HEK293 (cell line): ENCODE measurements around the gene ACTR1A.

Experiments
- CTCF ChIP-seq: fragments of 450-650 bp; formaldehyde crosslinking; IDR thresholded peaks from 2 replicates; pipeline ENCODE4 v1.5.1; 2016; ENCODE audit warnings: missing biosample characterization, missing genetic modification characterization
- GLIS2 ChIP-seq: fragments of 450-650 bp; formaldehyde crosslinking; IDR thresholded peaks from 2 replicates; pipeline ENCODE4 v1.5.1; 2016; ENCODE audit warnings: missing biosample characterization, missing genetic modification characterization
- HOXD13 ChIP-seq: sonication (generic); formaldehyde crosslinking; IDR thresholded peaks from 2 replicates; pipeline ENCODE4 v1.8.0; 2022; ENCODE audit warnings: missing genetic modification reagents, borderline replicate concordance
- KLF10 ChIP-seq: fragments of 450-650 bp; IDR thresholded peaks from 2 replicates; pipeline ENCODE4 v1.5.1; 2018; ENCODE audit warnings: missing biosample characterization, mild to moderate bottlenecking, missing genetic modification characterization
- KLF9 ChIP-seq: fragments of 450-650 bp; formaldehyde crosslinking; IDR thresholded peaks from 2 replicates; pipeline ENCODE4 v1.5.1; 2016; ENCODE audit warnings: missing biosample characterization, missing genetic modification characterization, low read depth
- MYNN ChIP-seq: fragments of 450-650 bp; formaldehyde crosslinking; IDR thresholded peaks from 2 replicates; pipeline ENCODE4 v1.5.1; 2016; ENCODE audit warnings: missing biosample characterization, missing genetic modification characterization, borderline replicate concordance
- ZBTB21 ChIP-seq: fragments of 450-650 bp; formaldehyde crosslinking; IDR thresholded peaks from 2 replicates; pipeline ENCODE4 v1.5.1; 2017; ENCODE audit warnings: missing biosample characterization, missing genetic modification characterization
- ZBTB44 ChIP-seq: fragments of 450-650 bp; IDR thresholded peaks from 2 replicates; pipeline ENCODE4 v1.5.1; 2018; ENCODE audit warnings: missing biosample characterization, mild to moderate bottlenecking, missing genetic modification characterization
- ZBTB48 ChIP-seq: fragments of 450-650 bp; formaldehyde crosslinking; IDR thresholded peaks from 2 replicates; pipeline ENCODE4 v1.5.1; 2016; ENCODE audit warnings: missing biosample characterization, missing genetic modification characterization
- ZFP3 ChIP-seq: fragments of 450-650 bp; formaldehyde crosslinking; IDR thresholded peaks from 2 replicates; pipeline ENCODE4 v1.5.1; 2016; ENCODE audit warnings: low read depth, missing biosample characterization, missing genetic modification characterization
- ZNF202 ChIP-seq: fragments of 450-650 bp; formaldehyde crosslinking; IDR thresholded peaks from 2 replicates; pipeline ENCODE4 v1.5.1; 2016; ENCODE audit warnings: missing biosample characterization, missing genetic modification characterization, borderline replicate concordance
- ZNF221 ChIP-seq: fragments of 450-650 bp; formaldehyde crosslinking; IDR thresholded peaks from 2 replicates; pipeline ENCODE4 v1.5.1; 2017; ENCODE audit warnings: missing biosample characterization, missing genetic modification characterization, borderline replicate concordance
- ZNF223 ChIP-seq: fragments of 450-650 bp; formaldehyde crosslinking; IDR thresholded peaks from 2 replicates; pipeline ENCODE4 v1.5.1; 2016; ENCODE audit warnings: missing biosample characterization, missing genetic modification characterization
- ZNF292 ChIP-seq: fragments of 450-650 bp; formaldehyde crosslinking; IDR thresholded peaks from 2 replicates; pipeline ENCODE4 v1.5.1; 2016; ENCODE audit warnings: low read depth, missing biosample characterization, missing genetic modification characterization, borderline replicate concordance
- ZNF302 ChIP-seq: fragments of 450-650 bp; formaldehyde crosslinking; IDR thresholded peaks from 2 replicates; pipeline ENCODE4 v1.5.1; 2016; ENCODE audit warnings: missing biosample characterization, missing genetic modification characterization, low read depth
- ZNF423 ChIP-seq: fragments of 450-650 bp; formaldehyde crosslinking; IDR thresholded peaks from 2 replicates; pipeline ENCODE4 v1.5.1; 2016; ENCODE audit warnings: missing biosample characterization, missing genetic modification characterization
- ZNF473 ChIP-seq: fragments of 450-650 bp; formaldehyde crosslinking; IDR thresholded peaks from 2 replicates; pipeline ENCODE4 v1.5.1; 2017; ENCODE audit warnings: missing biosample characterization, missing genetic modification characterization
- ZNF530 ChIP-seq: fragments of 450-650 bp; formaldehyde crosslinking; IDR thresholded peaks from 2 replicates; pipeline ENCODE4 v1.5.1; 2016; ENCODE audit warnings: low read depth, missing biosample characterization, missing genetic modification characterization
- ZNF621 ChIP-seq: fragments of 450-650 bp; formaldehyde crosslinking; IDR thresholded peaks from 2 replicates; pipeline ENCODE4 v1.5.1; 2017; ENCODE audit warnings: missing biosample characterization, missing genetic modification characterization
- ZNF623 ChIP-seq: fragments of 450-650 bp; formaldehyde crosslinking; IDR thresholded peaks from 2 replicates; pipeline ENCODE4 v1.5.1; 2016; ENCODE audit warnings: missing biosample characterization, missing genetic modification characterization
- ZNF670 ChIP-seq: fragments of 450-650 bp; formaldehyde crosslinking; IDR thresholded peaks from 2 replicates; pipeline ENCODE4 v1.5.1; 2016; ENCODE audit warnings: missing biosample characterization, missing genetic modification characterization, low read depth
- ZNF701 ChIP-seq: fragments of 450-650 bp; formaldehyde crosslinking; IDR thresholded peaks from 2 replicates; pipeline ENCODE4 v1.5.1; 2016; ENCODE audit warnings: missing biosample characterization, missing genetic modification characterization
- ZSCAN16 ChIP-seq: fragments of 450-650 bp; formaldehyde crosslinking; IDR thresholded peaks from 2 replicates; pipeline ENCODE4 v1.5.1; 2016; ENCODE audit warnings: missing biosample characterization, missing genetic modification characterization
- ZXDB ChIP-seq: fragments of 450-650 bp; formaldehyde crosslinking; IDR thresholded peaks from 2 replicates; pipeline ENCODE4 v1.5.1; 2016; ENCODE audit warnings: missing biosample characterization, missing genetic modification characterization
- TF ChIP-seq, protein P1 (sequence below): fragments of 450-650 bp; formaldehyde crosslinking; IDR thresholded peaks from 2 replicates; pipeline ENCODE4 v1.5.1; 2016; ENCODE audit warnings: missing biosample characterization, missing genetic modification characterization
- TF ChIP-seq, protein P2 (sequence below): fragments of 450-650 bp; formaldehyde crosslinking; IDR thresholded peaks from 2 replicates; pipeline ENCODE4 v1.5.1; 2016; ENCODE audit warnings: missing biosample characterization, missing genetic modification characterization, low read depth
- TF ChIP-seq, protein P3 (sequence below): fragments of 450-650 bp; formaldehyde crosslinking; conservative IDR thresholded peaks from 2 replicates; pipeline ENCODE4 v1.5.1; 2016; ENCODE audit warnings: low read depth, missing biosample characterization, missing genetic modification characterization
- TF ChIP-seq, protein P4 (sequence below): fragments of 450-650 bp; formaldehyde crosslinking; IDR thresholded peaks from 2 replicates; pipeline ENCODE4 v1.5.1; 2016; ENCODE audit warnings: missing biosample characterization, missing genetic modification characterization

The ACTR1A gene

DNA sequence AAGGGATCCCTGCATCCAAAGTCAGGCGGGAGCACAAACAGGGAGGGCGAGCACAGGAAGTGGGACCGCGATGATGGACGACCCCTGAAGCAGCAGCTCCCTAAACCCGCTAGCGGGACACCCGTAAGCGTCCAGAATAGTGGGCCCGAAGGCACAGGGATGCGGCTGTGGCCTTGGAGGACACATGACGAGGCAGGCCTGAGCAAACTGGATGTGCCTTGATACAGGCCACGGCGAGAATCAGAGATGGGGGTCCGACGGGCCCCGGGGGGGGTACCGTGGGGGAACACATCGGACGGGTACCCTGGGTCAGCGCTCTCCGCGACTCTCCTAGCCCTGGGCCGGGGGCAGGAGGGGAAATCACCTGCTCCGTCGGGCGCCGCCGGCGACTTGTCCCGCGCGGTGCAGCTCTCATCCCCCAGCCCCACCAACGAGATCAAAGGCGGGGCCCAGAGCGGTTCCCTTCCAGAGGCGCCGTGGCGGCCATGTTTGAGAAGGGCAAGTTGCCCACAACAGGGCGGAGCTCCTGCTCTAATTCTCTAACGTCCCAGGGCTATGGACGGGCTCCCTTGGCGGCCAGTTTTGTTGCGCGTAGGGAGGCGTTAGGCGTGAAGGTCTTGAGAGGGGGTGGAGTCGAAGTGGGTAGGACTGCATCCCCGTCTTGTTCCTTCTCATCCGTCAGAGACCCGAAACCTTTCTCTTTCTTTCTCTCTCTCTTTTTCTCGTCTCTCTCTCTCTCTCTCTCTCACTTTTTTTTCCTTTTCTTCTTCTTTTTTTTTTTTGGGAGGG is 70.2 kb downstream of the ACTR1A start, which contains the start of gene CUEDC2 (continued):
- peak; percentile 52; the same call in 1 of the 2 replicates for TF ChIP-seq MYNN (tag by site-specific recombination)
- no peak for TF ChIP-seq ZFP3 (tag by site-specific recombination)
- TF ChIP-seq ZNF701, result no peak
- no peak for TF ChIP-seq ZNF621 (tag by site-specific recombination)
- peak; percentile 50; the same call in 1 of the 2 replicates for TF ChIP-seq KLF10
- TF ChIP-seq ZNF530 (tag by site-specific recombination), result no peak
- no peak for TF ChIP-seq ZNF670 (tag by site-specific recombination)
- TF ChIP-seq ZBTB21, result 0 out of 2 replicates have a peak, but pooled peaks have one; percentile 18
- TF ChIP-seq HOXD13, result no peak
- 0 out of 2 replicates have a peak, but pooled peaks have one; percentile 24 for TF ChIP-seq ZSCAN16 (tag by site-specific recombination)
- TF ChIP-seq ZNF302 (tag by site-specific recombination), result no peak
- TF ChIP-seq ZNF623 (tag by site-specific recombination), result 0 out of 2 replicates have a peak, but pooled peaks have one; percentile 16
- TF ChIP-seq ZBTB44, result peak; percentile 85
- TF ChIP-seq, protein P1, sequence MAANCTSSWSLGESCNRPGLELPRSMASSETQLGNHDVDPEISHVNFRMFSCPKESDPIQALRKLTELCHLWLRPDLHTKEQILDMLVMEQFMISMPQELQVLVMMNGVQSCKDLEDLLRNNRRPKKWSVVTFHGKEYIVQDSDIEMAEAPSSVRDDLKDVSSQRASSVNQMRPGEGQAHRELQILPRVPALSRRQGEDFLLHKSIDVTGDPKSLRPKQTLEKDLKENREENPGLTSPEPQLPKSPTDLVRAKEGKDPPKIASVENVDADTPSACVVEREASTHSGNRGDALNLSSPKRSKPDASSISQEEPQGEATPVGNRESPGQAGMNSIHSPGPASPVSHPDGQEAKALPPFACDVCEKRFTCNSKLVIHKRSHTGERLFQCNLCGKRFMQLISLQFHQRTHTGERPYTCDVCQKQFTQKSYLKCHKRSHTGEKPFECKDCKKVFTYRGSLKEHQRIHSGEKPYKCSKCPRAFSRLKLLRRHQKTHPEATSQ (tag by site-specific recombination), result peak; percentile 78; the same call in 1 of the 2 replicates
- TF ChIP-seq ZNF473 (tag by site-specific recombination), result no peak
- TF ChIP-seq KLF9, result peak; percentile 70
- TF ChIP-seq GLIS2 (tag by site-specific recombination), result peak; percentile 81
- peak; percentile 92 for TF ChIP-seq ZXDB (tag by site-specific recombination)
- TF ChIP-seq ZNF223, result no peak
- no peak for TF ChIP-seq ZNF292
- TF ChIP-seq, protein P2, sequence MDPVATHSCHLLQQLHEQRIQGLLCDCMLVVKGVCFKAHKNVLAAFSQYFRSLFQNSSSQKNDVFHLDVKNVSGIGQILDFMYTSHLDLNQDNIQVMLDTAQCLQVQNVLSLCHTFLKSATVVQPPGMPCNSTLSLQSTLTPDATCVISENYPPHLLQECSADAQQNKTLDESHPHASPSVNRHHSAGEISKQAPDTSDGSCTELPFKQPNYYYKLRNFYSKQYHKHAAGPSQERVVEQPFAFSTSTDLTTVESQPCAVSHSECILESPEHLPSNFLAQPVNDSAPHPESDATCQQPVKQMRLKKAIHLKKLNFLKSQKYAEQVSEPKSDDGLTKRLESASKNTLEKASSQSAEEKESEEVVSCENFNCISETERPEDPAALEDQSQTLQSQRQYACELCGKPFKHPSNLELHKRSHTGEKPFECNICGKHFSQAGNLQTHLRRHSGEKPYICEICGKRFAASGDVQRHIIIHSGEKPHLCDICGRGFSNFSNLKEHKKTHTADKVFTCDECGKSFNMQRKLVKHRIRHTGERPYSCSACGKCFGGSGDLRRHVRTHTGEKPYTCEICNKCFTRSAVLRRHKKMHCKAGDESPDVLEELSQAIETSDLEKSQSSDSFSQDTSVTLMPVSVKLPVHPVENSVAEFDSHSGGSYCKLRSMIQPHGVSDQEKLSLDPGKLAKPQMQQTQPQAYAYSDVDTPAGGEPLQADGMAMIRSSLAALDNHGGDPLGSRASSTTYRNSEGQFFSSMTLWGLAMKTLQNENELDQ (tag by site-specific recombination), result no peak
- TF ChIP-seq CTCF (tag by site-specific recombination), result peak; percentile 71
- no peak; the same call in 1 of the 2 replicates for TF ChIP-seq ZNF423 (tag by site-specific recombination)
- TF ChIP-seq, protein P3, sequence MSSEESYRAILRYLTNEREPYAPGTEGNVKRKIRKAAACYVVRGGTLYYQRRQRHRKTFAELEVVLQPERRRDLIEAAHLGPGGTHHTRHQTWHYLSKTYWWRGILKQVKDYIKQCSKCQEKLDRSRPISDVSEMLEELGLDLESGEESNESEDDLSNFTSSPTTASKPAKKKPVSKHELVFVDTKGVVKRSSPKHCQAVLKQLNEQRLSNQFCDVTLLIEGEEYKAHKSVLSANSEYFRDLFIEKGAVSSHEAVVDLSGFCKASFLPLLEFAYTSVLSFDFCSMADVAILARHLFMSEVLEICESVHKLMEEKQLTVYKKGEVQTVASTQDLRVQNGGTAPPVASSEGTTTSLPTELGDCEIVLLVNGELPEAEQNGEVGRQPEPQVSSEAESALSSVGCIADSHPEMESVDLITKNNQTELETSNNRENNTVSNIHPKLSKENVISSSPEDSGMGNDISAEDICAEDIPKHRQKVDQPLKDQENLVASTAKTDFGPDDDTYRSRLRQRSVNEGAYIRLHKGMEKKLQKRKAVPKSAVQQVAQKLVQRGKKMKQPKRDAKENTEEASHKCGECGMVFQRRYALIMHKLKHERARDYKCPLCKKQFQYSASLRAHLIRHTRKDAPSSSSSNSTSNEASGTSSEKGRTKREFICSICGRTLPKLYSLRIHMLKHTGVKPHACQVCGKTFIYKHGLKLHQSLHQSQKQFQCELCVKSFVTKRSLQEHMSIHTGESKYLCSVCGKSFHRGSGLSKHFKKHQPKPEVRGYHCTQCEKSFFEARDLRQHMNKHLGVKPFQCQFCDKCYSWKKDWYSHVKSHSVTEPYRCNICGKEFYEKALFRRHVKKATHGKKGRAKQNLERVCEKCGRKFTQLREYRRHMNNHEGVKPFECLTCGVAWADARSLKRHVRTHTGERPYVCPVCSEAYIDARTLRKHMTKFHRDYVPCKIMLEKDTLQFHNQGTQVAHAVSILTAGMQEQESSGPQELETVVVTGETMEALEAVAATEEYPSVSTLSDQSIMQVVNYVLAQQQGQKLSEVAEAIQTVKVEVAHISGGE (tag by site-specific recombination), result peak; percentile 90
- peak; percentile 99 for TF ChIP-seq ZBTB48 (tag by site-specific recombination)
- no peak for TF ChIP-seq ZNF221 (tag by site-specific recombination)
- TF ChIP-seq ZNF202 (tag by site-specific recombination), result no peak
- TF ChIP-seq, protein P4, sequence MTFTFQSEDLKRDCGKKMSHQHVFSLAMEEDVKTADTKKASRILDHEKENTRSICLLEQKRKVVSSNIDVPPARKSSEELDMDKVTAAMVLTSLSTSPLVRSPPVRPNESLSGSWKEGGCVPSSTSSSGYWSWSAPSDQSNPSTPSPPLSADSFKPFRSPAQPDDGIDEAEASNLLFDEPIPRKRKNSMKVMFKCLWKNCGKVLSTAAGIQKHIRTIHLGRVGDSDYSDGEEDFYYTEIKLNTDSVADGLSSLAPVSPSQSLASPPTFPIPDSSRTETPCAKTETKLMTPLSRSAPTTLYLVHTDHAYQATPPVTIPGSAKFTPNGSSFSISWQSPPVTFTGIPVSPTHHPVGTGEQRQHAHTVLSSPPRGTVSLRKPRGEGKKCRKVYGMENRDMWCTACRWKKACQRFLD (tag by site-specific recombination), result no peak
